Smooth muscle cell (in vitro differentiated cells): ENCODE results near the gene CLCN1. TPM values are rescaled to one million over a fixed set of nuclear protein-coding genes. Genes with fewer than 3 reads are reported as not detected.

ENCODE experiments used
- DNase-seq: peaks from one replicate; lab custom pipeline; 2025; ENCODE audit not compliant: unreplicated experiment; lab: John Stamatoyannopoulos, UW
- H2AFZ ChIP-seq: fragments of 200-600 bp; sonication (generic); 2 replicates; pipeline ENCODE4 v1.6.0; 2016; ENCODE audit warnings: antibody characterized with exemption, low read depth, mild to moderate bottlenecking
- H3F3A ChIP-seq: fragments of 200-600 bp; sonication (generic); 2 replicates; pipeline ENCODE4 v1.6.0; 2017; ENCODE audit warnings: antibody characterized with exemption, low read depth
- H3K27ac ChIP-seq: fragments of 200-600 bp; sonication (generic); 2 replicates; pipeline ENCODE4 v1.5.1; 2016; ENCODE audit warnings: low read depth, mild to moderate bottlenecking
- H3K27me3 ChIP-seq: fragments of 200-600 bp; sonication (generic); 2 replicates; pipeline ENCODE4 v1.6.1; 2016; ENCODE audit warnings: low read depth, mild to moderate bottlenecking
- H3K36me3 ChIP-seq: fragments of 200-600 bp; sonication (generic); 2 replicates; pipeline ENCODE4 v1.5.1; 2016; ENCODE audit warnings: low read depth
- H3K4me1 ChIP-seq: fragments of 200-600 bp; sonication (generic); 2 replicates; pipeline ENCODE4 v1.5.1; 2016; ENCODE audit warnings: low read depth
- H3K4me2 ChIP-seq: fragments of 200-600 bp; sonication (generic); 2 replicates; pipeline ENCODE4 v1.6.0; 2016; ENCODE audit warnings: mild to moderate bottlenecking
- H3K4me3 ChIP-seq: fragments of 200-600 bp; sonication (generic); 2 replicates; pipeline ENCODE4 v1.5.1; 2016; ENCODE audit warnings: mild to moderate bottlenecking
- H3K79me2 ChIP-seq: fragments of 200-600 bp; sonication (generic); 2 replicates; pipeline ENCODE4 v1.6.0; 2016; ENCODE audit warnings: low read depth, mild to moderate bottlenecking
- H3K9ac ChIP-seq: fragments of 200-600 bp; sonication (generic); 2 replicates; pipeline ENCODE4 v1.6.0; 2016; ENCODE audit warnings: low read depth
- H3K9me3 ChIP-seq: fragments of 200-600 bp; sonication (generic); replicated peaks from 2 replicates; pipeline ENCODE4 v1.5.1; 2016; ENCODE audit warnings: low read depth
- H4K20me1 ChIP-seq: fragments of 200-600 bp; sonication (generic); 2 replicates; pipeline ENCODE4 v1.6.0; 2016; ENCODE audit warnings: low read depth
- WGBS: methylation state at CpG from one replicate; pipeline ENCODE4 v1.1.7; 2016; ENCODE audit warnings: low lambda C conversion rate; 5-methylcytosine and 5-hydroxymethylcytosine counted together
- polyA plus RNA-seq: library from polyadenylated mRNA; unstranded; fragments of >200 nt; fragmentation: Nextera tagmentation; extraction: Ambion mirVana; gene quantifications from 2 replicates; pipeline ENCODE4 v1.2.1, GENCODE V29; 2016
- total RNA-seq: library from RNA; depleted of rRNA; stranded (reverse); fragments of >200 nt; gene quantifications from 2 replicates; pipeline ENCODE4 v1.2.3, GENCODE V29; 2014
- TF ChIP-seq, protein P1 (sequence below): fragments of 200-600 bp; sonication (generic); IDR thresholded peaks from 2 replicates; pipeline ENCODE4 v1.5.1; 2017; ENCODE audit warnings: borderline replicate concordance, mild to moderate bottlenecking, antibody characterized with exemption; ENCODE audit not compliant: insufficient read depth, poor library complexity, severe bottlenecking

Gene CLCN1
- total and polyA plus RNA-seq, 2 experiments from 2014 or later, result not detected

DNA sequence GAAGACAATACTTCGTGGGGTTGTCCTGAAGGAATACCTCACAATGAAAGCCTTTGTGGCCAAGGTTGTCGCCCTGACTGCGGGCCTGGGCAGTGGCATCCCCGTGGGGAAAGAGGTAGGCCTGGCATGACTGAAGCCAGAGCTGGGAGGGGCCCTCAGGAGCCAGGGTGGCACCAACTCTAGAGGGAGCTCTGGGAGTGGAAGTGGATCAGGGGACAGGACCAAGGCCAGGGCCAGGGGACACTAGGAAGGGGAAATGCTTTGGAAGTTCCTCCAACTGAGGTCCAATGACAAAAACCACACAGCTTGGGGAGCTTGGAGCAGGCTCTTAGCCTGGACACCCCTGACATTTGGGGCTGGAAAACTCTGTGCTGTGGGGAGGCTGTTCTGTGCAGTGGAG, 5.8 kb downstream of the CLCN1 start:
- Histone ChIP-seq H3K79me2 (no peaks in the 10 kb centered on the region), H3F3A (no peaks in the 10 kb centered on the region), H3K27me3 (no peaks in the 10 kb centered on the region), H3K9me3 (no peaks in the 10 kb centered on the region), H3K4me2 (no peak overlapping the region), H3K36me3 (no peaks in the 10 kb centered on the region), H3K9ac (no peak overlapping the region), H3K4me1 (no peaks in the 10 kb centered on the region), H4K20me1 (no peaks in the 10 kb centered on the region), H3K27ac (no peak overlapping the region), H2AFZ (no peak overlapping the region), H3K4me3 (no peak overlapping the region)
- WGBS, result 89% methylated on average over 4 of the region's 4 CpGs
- DNase-seq, result no peak
- TF ChIP-seq, protein P1, sequence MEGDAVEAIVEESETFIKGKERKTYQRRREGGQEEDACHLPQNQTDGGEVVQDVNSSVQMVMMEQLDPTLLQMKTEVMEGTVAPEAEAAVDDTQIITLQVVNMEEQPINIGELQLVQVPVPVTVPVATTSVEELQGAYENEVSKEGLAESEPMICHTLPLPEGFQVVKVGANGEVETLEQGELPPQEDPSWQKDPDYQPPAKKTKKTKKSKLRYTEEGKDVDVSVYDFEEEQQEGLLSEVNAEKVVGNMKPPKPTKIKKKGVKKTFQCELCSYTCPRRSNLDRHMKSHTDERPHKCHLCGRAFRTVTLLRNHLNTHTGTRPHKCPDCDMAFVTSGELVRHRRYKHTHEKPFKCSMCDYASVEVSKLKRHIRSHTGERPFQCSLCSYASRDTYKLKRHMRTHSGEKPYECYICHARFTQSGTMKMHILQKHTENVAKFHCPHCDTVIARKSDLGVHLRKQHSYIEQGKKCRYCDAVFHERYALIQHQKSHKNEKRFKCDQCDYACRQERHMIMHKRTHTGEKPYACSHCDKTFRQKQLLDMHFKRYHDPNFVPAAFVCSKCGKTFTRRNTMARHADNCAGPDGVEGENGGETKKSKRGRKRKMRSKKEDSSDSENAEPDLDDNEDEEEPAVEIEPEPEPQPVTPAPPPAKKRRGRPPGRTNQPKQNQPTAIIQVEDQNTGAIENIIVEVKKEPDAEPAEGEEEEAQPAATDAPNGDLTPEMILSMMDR, result no peak

DNA sequence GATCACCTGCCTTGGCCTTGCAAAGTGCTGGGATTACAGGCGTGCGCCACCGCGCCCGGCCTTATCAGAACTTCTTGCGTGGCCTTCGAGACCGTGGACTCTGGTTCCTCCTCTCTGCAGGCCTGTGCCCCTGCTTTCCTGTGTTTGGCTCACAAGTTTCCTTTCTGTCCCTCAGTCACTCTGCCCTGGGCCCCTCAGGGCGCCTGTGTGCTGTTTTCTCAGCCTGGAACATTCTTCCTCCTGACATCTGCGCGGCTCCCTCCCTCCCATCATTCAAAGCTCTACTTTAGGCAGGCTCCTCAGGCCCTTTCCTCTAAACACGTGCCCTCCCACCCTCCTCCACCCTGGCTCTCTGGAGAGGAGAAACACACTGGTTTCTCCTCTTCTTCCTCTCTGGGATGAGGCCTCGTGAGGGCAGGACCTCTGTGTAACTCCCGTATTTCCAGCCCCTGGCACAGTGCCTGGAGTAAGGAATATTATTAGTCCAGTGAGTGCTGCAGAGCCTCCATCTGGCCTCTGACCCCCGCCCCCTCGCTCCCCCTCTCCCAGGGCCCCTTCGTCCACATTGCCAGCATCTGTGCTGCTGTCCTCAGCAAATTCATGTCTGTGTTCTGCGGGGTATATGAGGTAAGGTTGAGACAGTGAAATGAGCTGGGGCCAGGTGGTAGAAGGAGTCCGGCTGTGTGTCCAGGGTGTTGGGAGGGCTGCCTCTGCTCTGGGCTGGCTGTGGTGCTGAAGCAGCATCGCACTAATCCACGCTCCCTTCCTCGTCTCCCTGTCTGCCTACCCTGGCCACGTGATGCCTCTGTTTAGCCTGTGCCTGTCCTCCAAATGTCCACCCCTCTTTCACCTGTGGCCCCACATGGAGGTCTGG, 7.1 kb downstream of the CLCN1 start:
- no peak overlapping the region for H3K4me2 ChIP-seq
- WGBS, result 80% methylated on average over 23 of the region's 23 CpGs
- no peaks in the 10 kb centered on the region for H3K4me1 ChIP-seq
- H3K4me3 ChIP-seq, result no peak overlapping the region
- no peaks in the 10 kb centered on the region for H3K79me2 ChIP-seq
- H4K20me1 ChIP-seq, result no peaks in the 10 kb centered on the region
- DNase-seq, result no peak
- H3K27me3 ChIP-seq, result no peaks in the 10 kb centered on the region
- no peaks in the 10 kb centered on the region for H3F3A ChIP-seq
- H3K9ac ChIP-seq, result no peak overlapping the region
- no peak overlapping the region for H3K27ac ChIP-seq
- TF ChIP-seq, protein P1, result no peak
- no peaks in the 10 kb centered on the region for H3K9me3 ChIP-seq
- no peak overlapping the region for H2AFZ ChIP-seq
- H3K36me3 ChIP-seq, result no peaks in the 10 kb centered on the region

DNA sequence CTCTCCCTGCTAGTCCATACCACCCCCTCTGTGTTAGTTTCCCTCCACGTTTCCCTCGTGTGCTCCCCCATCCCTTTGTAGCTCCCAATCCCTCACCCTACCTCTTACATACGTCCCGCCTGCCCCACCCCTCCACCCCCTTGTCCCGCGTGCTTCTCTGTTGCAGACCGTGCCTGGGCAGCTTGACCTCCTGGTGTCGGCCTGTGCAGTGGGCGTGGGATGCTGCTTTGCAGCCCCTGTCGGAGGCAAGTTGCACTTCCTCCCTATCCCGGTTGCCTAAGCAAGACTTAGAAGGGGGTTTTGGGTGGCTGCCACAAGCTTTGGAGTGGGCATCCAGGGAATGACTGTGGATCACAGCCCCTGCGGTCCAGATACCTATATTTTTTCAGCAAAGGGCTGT, 7.7 kb downstream of the CLCN1 start:
- Histone ChIP-seq H3K4me2 (no peak overlapping the region), H3K27me3 (no peaks in the 10 kb centered on the region), H3K27ac (no peak overlapping the region), H3K4me1 (no peaks in the 10 kb centered on the region), H3K79me2 (no peaks in the 10 kb centered on the region), H3K36me3 (no peaks in the 10 kb centered on the region), H3K4me3 (no peak overlapping the region), H3K9me3 (no peaks in the 10 kb centered on the region), H3K9ac (no peak overlapping the region), H3F3A (no peaks in the 10 kb centered on the region), H2AFZ (no peak overlapping the region), H4K20me1 (no peaks in the 10 kb centered on the region)
- TF ChIP-seq, protein P1, result no peak
- WGBS, result 76% methylated on average over 12 of the region's 12 CpGs
- no peak for DNase-seq

DNA sequence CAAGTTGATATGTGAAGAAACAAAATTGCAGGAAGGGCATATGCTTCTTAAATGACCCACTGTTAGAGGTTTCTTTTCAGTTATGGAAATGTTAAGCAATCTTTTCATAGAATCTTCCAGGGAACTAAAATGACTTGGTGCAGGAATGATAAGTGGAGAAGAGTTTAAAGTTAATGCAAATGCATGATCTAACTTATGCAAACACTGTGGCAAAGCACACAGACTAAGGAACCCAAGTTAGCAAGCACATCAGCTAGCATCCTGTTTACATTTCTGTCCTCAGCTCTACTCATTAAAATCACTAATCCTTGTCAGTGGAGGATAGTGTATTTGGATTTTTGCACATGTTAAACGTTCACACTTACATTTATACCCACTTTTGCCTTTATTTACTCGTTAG, 9.3 kb downstream of the CLCN1 start:
- Histone ChIP-seq H3K4me2 (peak overlapping the region; percentile 8), H3K27ac (no peak overlapping the region), H3F3A (no peaks in the 10 kb centered on the region), H3K9me3 (no peaks in the 10 kb centered on the region), H2AFZ (no peak overlapping the region), H3K36me3 (no peaks in the 10 kb centered on the region), H3K79me2 (no peaks in the 10 kb centered on the region), H3K4me3 (no peak overlapping the region), H3K9ac (no peak overlapping the region), H3K4me1 (no peaks in the 10 kb centered on the region), H4K20me1 (no peaks in the 10 kb centered on the region), H3K27me3 (no peaks in the 10 kb centered on the region)
- WGBS, result 36% methylated on average over 2 of the region's 2 CpGs
- TF ChIP-seq, protein P1, result no peak
- no peak for DNase-seq
